SIG-M5 treated with dmso at 0.1 percent for 504 hours (cell line): ENCODE data around the gene ACADM.
"Not testable (repeated sequence)": the region's sequence is repeated elsewhere in the genome, so short reads cannot be mapped to it uniquely, and the experiment has no call there.

ENCODE experiments used
- DNase-seq: peaks from one replicate; lab custom pipeline; 2025; ENCODE audit not compliant: unreplicated experiment; lab: John Stamatoyannopoulos, UW

The ACADM gene

GRCh38 chr1:75724472-75725022 lies at the start of gene ACADM:
Gene ACADM (plus strand): TSS chr1:75724709. CDS start chr1:75724788, 79 bp downstream.
- DNase-seq, result peak; percentile 75

GRCh38 chr1:75677443-75677842 lies 47.1 kb upstream of the ACADM start:
- no peak for DNase-seq

DNA sequence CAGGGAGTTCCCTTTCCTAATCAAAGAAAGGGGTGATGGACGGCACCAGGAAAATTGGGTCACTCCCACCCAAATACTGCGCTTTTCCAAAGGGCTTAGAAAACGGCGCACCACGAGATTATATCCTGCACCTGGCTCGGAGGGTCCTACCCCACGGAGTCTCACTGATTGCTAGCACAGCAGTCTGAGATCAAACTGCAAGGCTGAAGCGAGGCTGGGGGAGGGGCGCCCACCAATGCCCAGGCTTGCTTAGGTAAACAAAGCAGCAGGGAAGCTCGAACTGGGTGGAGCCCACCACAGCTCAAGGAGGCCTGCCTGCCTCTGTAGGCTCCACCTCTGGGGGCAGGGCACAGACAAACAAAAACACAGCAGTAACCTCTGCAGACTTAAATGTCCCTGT lies 46.5 kb upstream of the ACADM start:
- not testable (repeated sequence) for DNase-seq

DNA sequence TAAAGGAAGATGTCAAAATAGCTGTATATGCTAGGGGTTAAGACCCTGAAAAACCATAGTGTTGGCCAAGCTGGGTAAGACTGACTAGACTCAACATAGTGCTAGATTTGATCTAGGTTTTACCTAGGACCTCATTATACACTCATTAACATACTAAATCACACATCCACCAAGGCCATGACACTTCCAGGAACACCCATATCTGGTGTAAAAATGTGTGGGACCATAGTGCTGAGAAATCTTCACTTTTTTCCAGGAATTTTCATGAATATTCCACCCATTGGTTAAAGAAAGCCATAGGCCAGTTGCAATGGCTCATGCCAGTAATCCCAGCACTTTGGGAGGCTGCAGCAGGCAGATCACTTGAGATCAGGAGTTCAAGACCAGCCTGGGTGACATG lies 34.0 kb upstream of the ACADM start:
- no peak for DNase-seq

DNA sequence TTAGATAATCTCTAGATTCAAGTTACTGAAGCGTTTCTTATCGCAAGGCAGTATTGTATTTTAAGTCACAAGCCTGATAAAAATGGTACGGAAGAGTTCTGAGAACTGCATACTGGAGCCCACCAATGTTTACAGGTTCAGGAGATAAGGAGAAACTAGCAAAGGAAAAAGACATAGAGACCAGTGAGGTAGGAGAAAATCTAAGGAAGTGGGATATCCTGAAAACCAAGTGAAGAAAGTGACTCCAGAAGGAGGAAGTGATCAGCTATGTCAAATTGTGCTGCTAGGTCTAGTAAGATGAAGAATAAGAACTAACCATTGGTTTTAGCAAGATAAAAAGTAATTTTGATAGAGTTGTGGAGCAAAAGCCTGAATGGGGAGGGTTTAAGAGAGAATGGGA lies 31.0 kb upstream of the ACADM start:
- DNase-seq, result no peak

- no peak for DNase-seq
These were observed 28.5 kb upstream of the ACADM start for GRCh38 chr1:75696000-75696399.

DNA sequence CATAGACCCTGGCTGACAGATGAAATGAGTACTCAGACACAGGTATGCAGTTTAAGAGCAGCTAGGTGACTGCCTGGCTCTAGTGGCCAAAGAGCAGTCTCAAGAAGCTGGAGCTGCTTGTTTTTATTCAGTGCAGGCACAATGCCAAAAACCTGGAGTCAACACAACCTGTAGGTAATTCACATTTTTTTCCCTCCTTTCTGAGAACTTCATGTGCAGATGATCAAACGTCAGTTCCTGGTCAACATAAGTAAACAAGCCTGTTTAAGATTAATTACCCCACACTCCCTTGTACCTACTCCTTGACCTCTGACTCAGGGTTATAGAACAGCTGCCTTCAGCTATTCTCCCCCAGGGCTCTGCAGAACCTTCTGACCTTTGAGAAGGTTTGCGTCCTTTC lies 17.3 kb upstream of the ACADM start:
- no peak for DNase-seq

GRCh38 chr1:75708910-75709309 lies 15.6 kb upstream of the ACADM start:
- no peak for DNase-seq

DNA sequence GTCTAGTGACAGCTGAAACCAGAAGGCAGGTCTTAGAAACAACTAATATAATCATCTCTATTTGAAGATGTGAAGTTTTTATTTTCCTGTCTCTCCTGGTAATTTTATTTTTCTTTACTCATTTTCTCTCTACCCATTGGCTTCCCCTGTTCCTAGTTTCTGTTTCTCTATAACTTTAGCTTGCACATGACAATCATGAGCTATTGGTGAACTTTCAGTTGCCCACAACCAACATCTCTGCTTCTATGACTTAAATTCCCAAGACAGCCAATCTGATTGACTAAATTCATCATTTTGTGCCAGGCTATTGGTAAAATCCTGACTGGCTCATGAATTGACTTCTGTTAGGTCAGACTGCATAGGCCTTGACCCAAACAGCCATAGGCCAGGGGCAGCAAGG lies 13.7 kb upstream of the ACADM start:
- peak; percentile 45 for DNase-seq

GRCh38 chr1:75711846-75712245 lies 12.7 kb upstream of the ACADM start:
- no peak for DNase-seq

DNA sequence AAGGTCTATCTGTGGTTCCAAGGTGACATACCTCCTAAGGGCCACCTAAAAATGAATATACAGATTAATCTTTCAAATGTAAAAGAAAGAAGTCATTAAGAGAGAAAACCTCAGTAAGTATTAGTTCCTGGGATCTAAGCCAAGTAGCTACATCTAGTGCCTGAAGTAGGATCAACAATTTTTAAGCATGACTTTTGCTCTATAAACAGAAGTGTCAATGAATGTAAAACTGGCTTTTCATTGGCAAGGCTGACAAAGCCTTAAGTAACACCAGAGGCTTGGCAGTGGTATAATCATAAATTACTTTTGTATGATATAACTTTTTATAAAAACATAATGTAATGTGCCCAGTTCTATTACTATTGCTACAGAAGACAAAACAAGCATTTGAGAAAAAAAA lies 12.2 kb upstream of the ACADM start:
- DNase-seq, result no peak

- DNase-seq, result no peak
These were observed 4.7 kb upstream of the ACADM start for GRCh38 chr1:75719810-75720209.

GRCh38 chr1:75720325-75720724 lies 4.2 kb upstream of the ACADM start:
- no peak for DNase-seq

DNA sequence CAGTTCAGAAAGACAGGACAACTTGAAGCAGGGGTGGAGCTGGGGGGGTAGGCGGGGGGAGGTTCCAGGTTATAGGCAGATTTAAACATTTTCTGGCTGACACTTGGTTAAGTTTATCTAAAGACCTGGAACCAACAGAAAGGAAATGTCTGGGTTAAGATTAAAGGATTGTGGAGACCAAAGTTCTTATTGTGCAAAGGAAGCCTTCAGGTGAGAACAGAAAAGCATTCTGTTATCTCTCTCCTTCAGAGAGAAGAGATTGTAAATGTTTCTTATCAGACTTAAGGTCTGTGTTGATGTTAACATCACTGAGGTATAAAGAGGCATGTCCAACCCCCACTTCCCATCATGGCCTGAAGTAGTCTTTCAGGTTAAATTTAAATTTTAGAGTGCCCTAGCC lies 3.7 kb upstream of the ACADM start:
- DNase-seq, result no peak

GRCh38 chr1:75722246-75722645 lies 2.3 kb upstream of the ACADM start:
- DNase-seq, result not testable (repeated sequence)

- DNase-seq, result no peak
These were observed 1.5 kb upstream of the ACADM start for GRCh38 chr1:75722966-75723365.

DNA sequence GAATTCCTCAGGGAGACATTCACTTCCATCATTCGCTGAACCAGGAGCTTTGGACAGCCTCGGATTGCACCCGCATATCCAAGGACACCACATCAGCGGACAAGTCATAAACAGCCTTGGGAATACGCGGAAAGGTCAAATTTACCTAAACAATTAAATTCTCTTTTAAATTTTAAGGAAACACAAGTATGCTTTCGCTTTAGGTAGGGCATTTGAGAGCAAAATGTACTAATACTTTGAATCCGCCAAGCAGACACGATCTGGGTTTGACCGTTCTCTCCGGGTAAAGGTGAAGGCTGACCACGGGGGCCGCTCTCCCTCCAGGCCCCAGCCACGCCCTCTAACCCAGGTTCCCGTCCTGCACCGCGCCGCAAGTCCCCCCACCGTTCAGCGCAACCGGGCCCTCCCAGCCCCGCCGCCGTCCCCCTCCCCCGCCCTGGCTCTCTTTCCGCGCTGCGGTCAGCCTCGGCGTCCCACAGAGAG lies 479 bp upstream of the ACADM start:
- peak; percentile 56 for DNase-seq

DNA sequence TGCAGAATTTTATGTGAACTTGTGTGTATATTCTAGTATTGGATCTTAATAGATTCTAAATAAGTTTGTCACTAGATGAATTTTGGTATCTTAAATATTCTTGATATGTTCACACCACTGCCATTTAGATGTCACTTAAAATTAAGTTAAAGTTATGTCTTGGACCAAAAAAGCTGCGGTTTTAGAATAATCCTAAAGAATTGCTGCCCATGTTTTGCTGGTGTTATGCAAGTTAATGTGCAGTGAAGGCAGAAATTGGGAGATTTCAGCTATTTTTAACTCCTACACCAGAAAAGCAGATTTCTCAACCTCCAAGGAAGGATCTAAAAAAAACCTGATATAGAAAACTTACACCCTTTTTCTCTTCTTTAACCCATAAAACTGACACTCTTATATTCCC lies 757 bp downstream of the ACADM start:
- peak; percentile 67 for DNase-seq

DNA sequence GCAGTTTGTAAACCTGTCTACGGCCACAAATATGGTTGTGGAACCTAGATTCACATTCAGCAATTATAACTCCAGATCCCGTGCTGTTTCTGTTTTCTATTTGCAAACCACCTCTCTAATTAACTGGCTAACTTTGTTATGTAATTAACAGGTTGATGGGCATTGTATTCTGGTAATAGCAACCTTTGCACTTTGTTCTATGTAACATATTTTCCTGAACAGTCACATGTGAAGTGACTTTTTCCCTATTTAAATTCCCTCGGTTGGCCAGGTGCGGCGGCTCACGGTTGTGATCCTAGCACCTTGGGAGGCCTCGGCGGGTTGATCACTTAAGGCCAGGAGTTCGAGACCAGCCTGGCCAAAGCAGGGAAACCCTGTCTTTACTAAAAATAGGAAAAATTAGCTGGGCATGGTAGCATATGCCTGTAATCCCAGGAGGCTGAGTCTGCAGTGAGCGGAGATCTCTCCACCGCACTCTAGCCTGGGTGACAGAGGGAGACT lies 1.4 kb downstream of the ACADM start:
- DNase-seq, result no peak

- no peak for DNase-seq
These were observed 3.1 kb downstream of the ACADM start for GRCh38 chr1:75727571-75727970.

GRCh38 chr1:75730432-75730831 lies 5.9 kb downstream of the ACADM start:
- DNase-seq, result no peak

GRCh38 chr1:75731881-75732280 lies 7.4 kb downstream of the ACADM start:
- no peak for DNase-seq

DNA sequence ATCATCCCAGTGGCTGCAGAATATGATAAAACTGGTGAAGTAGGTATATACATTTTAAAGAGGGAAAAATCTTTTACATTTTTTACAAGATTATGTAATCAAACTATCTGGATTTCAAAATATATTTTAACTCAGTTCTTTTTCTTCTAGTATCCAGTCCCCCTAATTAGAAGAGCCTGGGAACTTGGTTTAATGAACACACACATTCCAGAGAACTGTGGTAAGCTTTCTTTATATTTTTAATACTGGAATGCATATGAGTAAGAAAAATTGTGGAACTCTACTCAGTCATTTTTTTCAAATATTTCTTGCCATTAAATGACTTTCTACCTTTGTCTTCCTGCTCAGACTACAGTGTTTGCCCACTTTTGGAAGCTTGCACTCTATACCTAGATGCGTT lies 8.2 kb downstream of the ACADM start:
- no peak for DNase-seq
